Endothelial cell of umbilical vein (primary cell): ENCODE data around the gene CISD2. TPM values are rescaled to one million over a fixed set of nuclear protein-coding genes. Genes with fewer than 3 reads are reported as not detected.
"Not testable (repeated sequence)": the region's sequence is repeated elsewhere in the genome, so short reads cannot be mapped to it uniquely, and the experiment has no call there.

Experiments used
- BruUV-seq: library from RNA; stranded (reverse); fragments of 400-500 nt; replicated peaks from 2 replicates; lab custom pipeline; 2021; lab: Mats Ljungman, UMichigan
- CTCF ChIA-PET: fragments of 300-600, 350-600 bp; sonication (Branson Sonifier 250); formaldehyde crosslinking; loops from one replicate; lab custom pipeline; 2021; ENCODE audit warnings: antibody characterized with exemption, inconsistent platforms; lab: Charles Lee
- POLR2A ChIA-PET: fragments of 300-600, 350-600 bp; sonication (Branson Sonifier 250); formaldehyde crosslinking; loops from one replicate; lab custom pipeline; 2021; ENCODE audit warnings: antibody characterized with exemption, inconsistent platforms; lab: Charles Lee
- DNase-seq: peaks from one replicate; pipeline ENCODE4 v3.0.0-alpha.2; 2011; ENCODE audit warnings: low read depth, low spot score
- FAIRE-seq: peaks from 2 replicates; lab custom pipeline; 2011; peaks lifted over from hg19 to GRCh38; lab: Jason Lieb, UNC
- H2AFZ ChIP-seq: 2 replicates; pipeline ENCODE4 v1.6.0; 2012; ENCODE audit warnings: low read depth, low read length, control low read depth, inconsistent platforms
- H3K27ac ChIP-seq: 2 replicates; pipeline ENCODE4 v1.5.1; 2011; ENCODE audit warnings: low read depth, mild to moderate bottlenecking, control low read depth, low read length, moderate library complexity; ENCODE audit not compliant: insufficient read depth
- H3K27me3 ChIP-seq, 2 experiments: 2 replicates each; pipeline versions ENCODE4 v1.6.0 to v1.6.1; 2011; ENCODE audit warnings: low read length in 2 of 2, mixed read lengths in 1 of 2; ENCODE audit not compliant: control insufficient read depth in 2 of 2, insufficient read depth in 2 of 2
- H3K36me3 ChIP-seq, 2 experiments: 2 replicates in 1 of 2; 3 replicates in 1 of 2; pipeline ENCODE4 v1.5.1; 2011; ENCODE audit warnings: low read length in 2 of 2, mild to moderate bottlenecking in 1 of 2, moderate library complexity in 1 of 2; ENCODE audit not compliant: control insufficient read depth in 2 of 2, insufficient read depth in 2 of 2; ENCODE audit errors: extremely low read depth in 1 of 2
- H3K4me1 ChIP-seq: 3 replicates; pipeline ENCODE4 v1.5.1; 2011; ENCODE audit warnings: mild to moderate bottlenecking, low read length; ENCODE audit not compliant: control insufficient read depth, insufficient read depth; ENCODE audit errors: extremely low read depth
- H3K4me2 ChIP-seq: 2 replicates; pipeline ENCODE4 v1.6.1; 2011; ENCODE audit warnings: low read length, control low read depth, mixed read lengths; ENCODE audit not compliant: insufficient read depth
- H3K4me3 ChIP-seq, 3 experiments: fragments of 200-600 bp in 1 of 3; sonication (generic), shearing (Covaris generic) in 1 of 3; replicated peaks in 1 of 3; 2 replicates each; pipeline ENCODE4 v1.5.1; 2011 to 2016; ENCODE audit warnings: control low read depth in 3 of 3, low read length in 3 of 3, mild to moderate bottlenecking in 2 of 3, inconsistent platforms in 1 of 3, low read depth in 1 of 3, moderate library complexity in 1 of 3; ENCODE audit not compliant: insufficient read depth in 1 of 3
- H3K79me2 ChIP-seq: 2 replicates; pipeline ENCODE4 v1.6.0; 2012; ENCODE audit warnings: low read length, inconsistent platforms; ENCODE audit not compliant: control insufficient read depth, insufficient read depth
- H3K9ac ChIP-seq: replicated peaks from 2 replicates; pipeline ENCODE3; 2011; ENCODE audit warnings: low read length, control low read depth; ENCODE audit not compliant: insufficient read depth; ENCODE audit errors: extremely low read depth
- H3K9me1 ChIP-seq: replicated peaks from 3 replicates; pipeline ENCODE4 v1.6.0; 2011; ENCODE audit warnings: mild to moderate bottlenecking, low read length; ENCODE audit not compliant: control insufficient read depth, insufficient read depth; ENCODE audit errors: extremely low read depth
- H3K9me3 ChIP-seq: replicated peaks from 2 replicates; pipeline ENCODE4 v1.5.1; 2012; ENCODE audit warnings: low read length, inconsistent platforms; ENCODE audit not compliant: control insufficient read depth, insufficient read depth
- H4K20me1 ChIP-seq: replicated peaks from 2 replicates; pipeline ENCODE3; 2011; ENCODE audit warnings: mild to moderate bottlenecking, low read length; ENCODE audit not compliant: control insufficient read depth, insufficient read depth; ENCODE audit errors: extremely low read depth
- CTCF ChIP-seq, 2 donors: IDR thresholded peaks; 1 replicate in 1 of 2; 2 replicates in 1 of 2; pipeline ENCODE4 v1.5.1; 2011; ENCODE audit warnings: low read length in 2 of 2, mild to moderate bottlenecking in 2 of 2, moderate library complexity in 2 of 2, control low read depth in 1 of 2, inconsistent platforms in 1 of 2, low read depth in 1 of 2; ENCODE audit not compliant: insufficient read depth in 1 of 2; ENCODE audit errors: extremely low read depth in 1 of 2
- EZH2 ChIP-seq: IDR thresholded peaks from 2 replicates; pipeline ENCODE4 v1.6.1; 2012; ENCODE audit warnings: borderline replicate concordance, low read depth, mild to moderate bottlenecking, moderate library complexity, low read length, inconsistent platforms; ENCODE audit not compliant: severe bottlenecking
- FOS ChIP-seq: IDR thresholded peaks from 2 replicates; pipeline ENCODE4 v1.6.1; 2011; ENCODE audit warnings: mild to moderate bottlenecking, low read length, moderate library complexity, borderline replicate concordance; ENCODE audit not compliant: insufficient read depth
- GATA2 ChIP-seq: IDR thresholded peaks from 2 replicates; pipeline ENCODE4 v1.7.0; 2011; ENCODE audit warnings: low read depth, mild to moderate bottlenecking, moderate library complexity, mixed read lengths, low read length; ENCODE audit not compliant: insufficient read length, insufficient read depth
- JUN ChIP-seq: IDR thresholded peaks from 2 replicates; pipeline ENCODE4 v1.6.1; 2011; ENCODE audit warnings: borderline replicate concordance, low read depth; ENCODE audit not compliant: insufficient read length, insufficient read depth
- MAX ChIP-seq: IDR thresholded peaks from 2 replicates; pipeline ENCODE4 v1.6.1; 2011; ENCODE audit not compliant: insufficient read depth, insufficient read length
- MYC ChIP-seq: IDR thresholded peaks from one replicate; pipeline ENCODE4 v1.6.1; 2011; ENCODE audit warnings: mild to moderate bottlenecking, low read depth, low read length
- POLR2A ChIP-seq: IDR thresholded peaks from 2 replicates; pipeline ENCODE4 v1.6.1; 2012; ENCODE audit warnings: low read depth, mild to moderate bottlenecking, control low read depth, low read length
- POLR2AphosphoS5 ChIP-seq: IDR thresholded peaks from 2 replicates; pipeline ENCODE4 v1.6.1; 2012; ENCODE audit warnings: low read depth, mild to moderate bottlenecking, control low read depth, low read length, moderate library complexity; ENCODE audit not compliant: insufficient read depth
- dilution Hi-C: fragments of 300-500 bp; cut with MboI; formaldehyde crosslinking; loops from one replicate; pipeline ENCODE4 v1.15.0; 2019; ENCODE audit warnings: low sequenced_read_pairs; ENCODE audit not compliant: extremely low pct_ligation_motif_present
- intact Hi-C: fragments of 100-400 bp; cut with micrococcal nuclease; formaldehyde crosslinking; loops from one replicate; pipeline ENCODE4 v1.10.0; 2022
- polyA plus RNA-seq, 4 experiments: library from polyadenylated mRNA; depleted of rRNA in 3 of 4; stranded (reverse) in 3 of 4; unstranded in 1 of 4; fragments of >200 nt; gene quantifications; 2 replicates each; pipeline versions ENCODE4 v1.2.1 to v1.2.3, GENCODE V29; 2011 to 2012; ENCODE audit warnings: missing spikeins in 1 of 4
- total RNA-seq: library from RNA; stranded (reverse); gene quantifications from 2 replicates; pipeline ENCODE4 v1.2.3, GENCODE V29; 2021

Gene CISD2
- total and polyA plus RNA-seq, 2 donors (not counting 3 experiments of a cell fraction or from before 2014, with no cell fraction given): 14.6 to 28.4 TPM

GRCh38 chr4:102935716-102936115 lies 66.9 kb downstream of the CISD2 start:
- intact Hi-C loops (no loop called here), dilution Hi-C loops (no loop called here)
- TF ChIP-seq MYC (no peak), CTCF (IDR thresholded peaks at IDR 0.05; ENCODE audit: extremely low read depth in 1 of 2, insufficient read depth in 1 of 2, low read depth in 1 of 2, low read length in 2 of 2) (no peak), EZH2 (no peak), GATA2 (no peak), POLR2A (no peak), MAX (no peak), POLR2AphosphoS5 (no peak), FOS (no peak), JUN (no peak)
- Histone ChIP-seq H3K27me3 (peaks cover 0 to 4% of the 10 kb centered on the region in 2 experiments), H3K79me2 (no peaks in the 10 kb centered on the region), H3K9me3 (no peaks in the 10 kb centered on the region), H3K4me2 (no peak overlapping the region), H3K9ac (no peak overlapping the region), H3K36me3 (no peaks in the 10 kb centered on the region), H4K20me1 (no peaks in the 10 kb centered on the region), H2AFZ (no peak overlapping the region), H3K9me1 (no peaks in the 10 kb centered on the region), H3K4me3 (no peak overlapping the region), H3K27ac (no peak overlapping the region), H3K4me1 (no peaks in the 10 kb centered on the region)
- CTCF ChIA-PET: no interaction called here
- DNase-seq (no peak), FAIRE-seq (no peak)
- no TSS peak for BruUV-seq
- POLR2A ChIA-PET: no interaction called here

GRCh38 chr4:102938063-102938462 lies 69.3 kb downstream of the CISD2 start:
- POLR2A ChIA-PET, H3K27me3 ChIP-seq, H3K9ac ChIP-seq, intact Hi-C loops, H3K9me1 ChIP-seq, H3K4me3 ChIP-seq, H3K79me2 ChIP-seq, H3K9me3 ChIP-seq, H3K36me3 ChIP-seq, H2AFZ ChIP-seq, FAIRE-seq, CTCF ChIA-PET, DNase-seq, H3K27ac ChIP-seq, BruUV-seq, dilution Hi-C loops, H4K20me1 ChIP-seq, H3K4me2 ChIP-seq, H3K4me1 ChIP-seq: not testable (repeated sequence)
